ENCODE measurements around the gene SUSD6. TPM values are rescaled to one million over a fixed set of nuclear protein-coding genes. Genes with fewer than 3 reads are reported as not detected.
A peak's percentile ranks its signal among the peaks of the same experiment; 100 is the strongest.
"Not testable (repeated sequence)": the region's sequence is repeated elsewhere in the genome, so short reads cannot be mapped to it uniquely, and the experiment has no call there.

SUSD6 gene
- total RNA-seq, 1 donor from 2014 or later = 23.9 TPM

DNA sequence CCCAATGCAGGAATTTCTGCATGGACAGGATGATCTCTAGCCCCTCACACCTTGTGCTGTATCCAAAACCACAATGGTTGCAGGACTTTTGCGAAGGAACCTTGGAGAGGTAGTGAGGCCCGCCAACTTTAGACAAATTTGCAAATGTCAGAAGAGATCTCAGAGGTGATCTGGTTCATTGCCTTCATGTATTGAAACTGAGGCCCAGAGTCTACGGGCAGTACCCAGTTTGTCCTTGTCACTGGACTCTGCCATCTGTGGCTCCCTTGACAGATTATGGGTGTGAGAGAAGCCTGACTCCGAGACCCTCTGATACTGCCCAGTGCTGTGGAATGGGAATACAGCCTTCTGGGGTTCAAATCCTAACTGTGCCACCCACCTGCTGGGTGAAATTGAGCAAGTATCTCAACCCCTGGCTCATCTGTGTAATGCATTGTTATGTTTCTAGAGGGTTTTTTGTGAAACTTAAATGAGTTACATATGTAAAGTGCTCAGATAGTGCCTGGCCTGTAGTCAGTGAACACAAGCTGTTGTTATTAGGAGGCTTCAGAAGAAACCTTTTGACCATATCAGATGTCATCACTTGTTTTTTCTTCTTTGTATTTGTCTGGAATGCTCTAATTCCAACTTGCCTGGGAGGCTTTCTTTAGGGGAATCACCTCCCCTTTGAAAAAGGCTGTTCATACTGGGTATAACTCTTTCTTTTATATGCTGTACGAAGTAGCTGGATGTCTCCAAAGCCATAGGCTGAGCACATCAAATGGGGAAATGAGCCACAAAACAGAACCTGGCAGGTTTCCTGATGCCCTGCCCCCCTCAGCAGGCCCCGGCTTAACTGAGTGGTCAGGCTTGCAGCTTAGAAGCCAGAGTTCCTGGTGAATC is 84.2 kb downstream of the SUSD6 start:
- Histone ChIP-seq H3K4me1 (peaks cover 96% of the 10 kb centered on the region), H3K9me3 (replicated peaks) (no peaks in the 10 kb centered on the region), H3K27ac (replicated peaks) (peak overlapping the region; percentile 88), H3K36me3 (no peaks in the 10 kb centered on the region), H3K27me3 (ENCODE audit: low read depth) (no peaks in the 10 kb centered on the region), H3K4me3 (no peak overlapping the region)
- DNase-seq = no peak
- intact Hi-C loops (cut with micrococcal nuclease) = no loop called here
- no peak for TF ChIP-seq CTCF (IDR thresholded peaks at IDR 0.05; ENCODE audit: borderline replicate concordance)

DNA sequence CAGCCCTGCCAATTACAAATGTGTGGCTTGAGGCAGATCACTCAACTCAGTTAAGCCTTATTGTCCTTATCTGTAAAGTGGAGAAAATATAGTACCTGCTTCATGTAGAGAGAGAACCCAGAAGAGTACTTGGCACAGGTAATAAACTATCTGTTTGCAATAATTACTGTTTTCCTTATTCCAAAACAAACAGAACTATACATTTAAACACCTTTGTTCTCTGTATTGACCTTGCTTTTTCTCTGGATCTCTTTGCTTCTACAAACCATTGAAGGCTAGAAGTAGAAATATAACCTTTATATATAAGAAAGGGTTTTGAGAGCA is 84.8 kb downstream of the SUSD6 start:
- peaks cover 97% of the 10 kb centered on the region for H3K4me1 ChIP-seq
- no peak for TF ChIP-seq CTCF (IDR thresholded peaks at IDR 0.05; ENCODE audit: borderline replicate concordance)
- H3K27me3 ChIP-seq (ENCODE audit: low read depth) = no peaks in the 10 kb centered on the region
- H3K9me3 ChIP-seq (replicated peaks) = no peaks in the 10 kb centered on the region
- H3K4me3 ChIP-seq = no peak overlapping the region
- peak overlapping the region; percentile 88 for H3K27ac ChIP-seq (replicated peaks)
- intact Hi-C loops (cut with micrococcal nuclease) = no loop called here
- H3K36me3 ChIP-seq = no peaks in the 10 kb centered on the region
- DNase-seq = no peak

DNA sequence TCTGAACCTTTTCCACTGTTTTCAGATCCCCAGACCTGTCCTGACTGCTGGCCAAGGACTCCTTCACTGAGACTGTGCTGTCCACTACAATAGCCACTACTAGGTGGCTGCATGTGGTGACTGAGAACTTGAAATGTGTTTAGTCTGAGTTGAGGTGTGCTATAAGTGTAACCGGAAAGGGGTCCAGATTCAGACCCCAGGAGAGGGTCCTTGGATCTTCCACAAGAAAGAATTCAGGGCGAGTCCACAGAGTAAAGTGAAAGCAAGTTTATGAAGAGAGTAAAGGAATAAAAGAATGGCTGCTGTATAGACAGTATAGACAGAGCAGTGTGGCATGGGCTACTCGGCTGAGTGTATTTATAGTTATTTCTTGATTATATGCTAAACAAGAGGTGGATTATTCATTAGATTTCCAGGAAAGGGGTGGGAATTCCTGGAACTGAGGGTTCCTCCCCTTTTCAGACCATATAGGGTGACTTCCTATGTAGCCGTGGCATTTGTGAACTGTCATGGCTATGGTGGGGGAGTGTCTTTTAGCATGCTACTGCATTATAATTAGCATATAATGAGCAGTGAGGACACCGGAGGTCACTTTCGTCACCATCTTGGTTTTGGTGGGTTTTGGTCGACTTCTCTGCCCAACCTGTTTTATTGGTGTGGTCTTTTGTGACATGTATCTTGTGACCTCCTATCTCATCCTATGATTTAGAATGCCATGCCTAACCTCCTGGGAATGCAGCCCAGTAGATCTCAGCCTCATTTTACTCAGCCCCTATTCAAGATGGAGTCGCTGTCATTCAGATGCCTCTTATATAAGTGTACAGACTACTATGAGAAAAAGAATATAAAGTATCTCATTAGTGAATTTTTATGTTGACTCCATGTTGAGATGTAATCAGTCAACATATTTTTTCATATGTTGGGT is 85.5 kb downstream of the SUSD6 start:
- peak overlapping the region; percentile 88 for H3K27ac ChIP-seq (replicated peaks)
- H3K4me3 ChIP-seq = no peak overlapping the region
- no peaks in the 10 kb centered on the region for H3K9me3 ChIP-seq (replicated peaks)
- intact Hi-C loops (cut with micrococcal nuclease) = no loop called here
- no peaks in the 10 kb centered on the region for H3K36me3 ChIP-seq
- DNase-seq = no peak
- H3K27me3 ChIP-seq (ENCODE audit: low read depth) = no peaks in the 10 kb centered on the region
- no peak for TF ChIP-seq CTCF (IDR thresholded peaks at IDR 0.05; ENCODE audit: borderline replicate concordance)
- H3K4me1 ChIP-seq = peaks cover 97% of the 10 kb centered on the region

- H3K27ac ChIP-seq (replicated peaks) = no peak overlapping the region
- no peak for DNase-seq
- H3K4me3 ChIP-seq = no peak overlapping the region
- no peak for TF ChIP-seq CTCF (IDR thresholded peaks at IDR 0.05; ENCODE audit: borderline replicate concordance)
- peaks cover 4% of the 10 kb centered on the region for H3K36me3 ChIP-seq
- H3K4me1 ChIP-seq = peaks cover 97% of the 10 kb centered on the region
- intact Hi-C loops (cut with micrococcal nuclease) = no loop called here
- no peaks in the 10 kb centered on the region for H3K9me3 ChIP-seq (replicated peaks)
- H3K27me3 ChIP-seq (ENCODE audit: low read depth) = no peaks in the 10 kb centered on the region
Observed at GRCh38 chr14:69698572-69698971, 87.2 kb downstream of the SUSD6 start.

GRCh38 chr14:69699243-69699642 is 87.8 kb downstream of the SUSD6 start:
- DNase-seq; H3K27me3 ChIP-seq (ENCODE audit: low read depth); intact Hi-C loops (cut with micrococcal nuclease); H3K9me3 ChIP-seq (replicated peaks); H3K27ac ChIP-seq (replicated peaks); H3K4me3 ChIP-seq; H3K36me3 ChIP-seq: not testable (repeated sequence)
- H3K4me1 ChIP-seq = peaks cover 97% of the 10 kb centered on the region

Measured in left ventricle myocardium inferior (tissue), 1 donor.